Naive thymus-derived CD4-positive, alpha-beta T cell (primary cell): ENCODE data around the gene ABCC8. TPM values are rescaled to one million over a fixed set of nuclear protein-coding genes. Genes with fewer than 3 reads are reported as not detected.
"Not testable (repeated sequence)": the region's sequence is repeated elsewhere in the genome, so short reads cannot be mapped to it uniquely, and the experiment has no call there.

ENCODE experiments used
- ATAC-seq: fragments of 150-1000 bp; cut with Tn5 transposase; 2 replicates; pipeline ENCODE4 v1.10.0; 2021; ENCODE audit warnings: mild to moderate bottlenecking, moderate library complexity
- CTCF ChIA-PET: fragments of 350-600 bp; sonication (Branson Sonifier 250); formaldehyde crosslinking; loops from one replicate; lab custom pipeline; 2021; ENCODE audit warnings: antibody characterized with exemption; lab: Charles Lee
- POLR2A ChIA-PET: fragments of 350-600 bp; sonication (Branson Sonifier 250); formaldehyde crosslinking; loops from one replicate; lab custom pipeline; 2021; ENCODE audit warnings: antibody characterized with exemption, inconsistent platforms; lab: Charles Lee
- DNase-seq, 9 donors: peaks; one replicate each; pipeline versions ENCODE4 v3.0.0 to v3.0.0-alpha.2; 2020 to 2022; ENCODE audit warnings: mixed read lengths in 1 of 9
- H3K27ac ChIP-seq: one replicate; pipeline ENCODE4 v1.7.0; 2013; ENCODE audit warnings: mild to moderate bottlenecking, low read depth, low read length, moderate library complexity
- H3K27me3 ChIP-seq, 2 donors: one replicate each; pipeline ENCODE4 v1.7.0; 2013; ENCODE audit warnings: low read length in 2 of 2, mild to moderate bottlenecking in 2 of 2, moderate library complexity in 2 of 2; ENCODE audit not compliant: control insufficient read depth in 2 of 2, insufficient read depth in 2 of 2
- H3K36me3 ChIP-seq, 3 experiments: 1 replicate in 2 of 3; 2 replicates in 1 of 3; pipeline ENCODE4 v1.7.0; 2013; ENCODE audit warnings: low read length in 3 of 3, mild to moderate bottlenecking in 3 of 3, moderate library complexity in 1 of 3; ENCODE audit not compliant: insufficient read depth in 3 of 3, control insufficient read depth in 2 of 3
- H3K4me1 ChIP-seq, 2 donors: one replicate each; pipeline ENCODE4 v1.7.0; 2013; ENCODE audit warnings: low read length in 2 of 2, mild to moderate bottlenecking in 2 of 2, moderate library complexity in 1 of 2; ENCODE audit not compliant: control insufficient read depth in 2 of 2, insufficient read depth in 2 of 2
- H3K4me3 ChIP-seq: 2 replicates; pipeline ENCODE4 v1.7.0; 2013; ENCODE audit warnings: mild to moderate bottlenecking, low read length
- H3K9me3 ChIP-seq, 3 experiments: 1 replicate in 2 of 3; 2 replicates in 1 of 3; pipeline ENCODE4 v1.7.0; 2013; ENCODE audit warnings: low read length in 3 of 3; ENCODE audit not compliant: control insufficient read depth in 2 of 3
- H3K27ac Mint-ChIP-seq, 9 donors: one replicate each; pipeline ENCODE4 v1.8.0; 2020 to 2022; ENCODE audit warnings: mixed read lengths in 9 of 9, mild to moderate bottlenecking in 8 of 9, moderate library complexity in 5 of 9, inconsistent platforms in 2 of 9
- H3K27me3 Mint-ChIP-seq, 5 donors: one replicate each; pipeline ENCODE4 v1.8.0; 2021 to 2022; ENCODE audit warnings: mixed read lengths in 5 of 5, mild to moderate bottlenecking in 1 of 5
- H3K36me3 Mint-ChIP-seq, 5 donors: one replicate each; pipeline ENCODE4 v1.8.0; 2020 to 2022; ENCODE audit warnings: mixed read lengths in 5 of 5, mild to moderate bottlenecking in 3 of 5, inconsistent platforms in 1 of 5
- H3K4me1 Mint-ChIP-seq, 7 donors: one replicate each; pipeline ENCODE4 v1.8.0; 2020 to 2022; ENCODE audit warnings: mixed read lengths in 7 of 7, mild to moderate bottlenecking in 3 of 7, inconsistent platforms in 1 of 7
- H3K4me3 Mint-ChIP-seq, 10 donors: one replicate each; pipeline ENCODE4 v1.8.0; 2020 to 2022; ENCODE audit warnings: mild to moderate bottlenecking in 10 of 10, mixed read lengths in 10 of 10, moderate library complexity in 6 of 10, inconsistent platforms in 2 of 10
- H3K9me3 Mint-ChIP-seq, 11 donors: one replicate each; pipeline ENCODE4 v1.8.0; 2020 to 2022; ENCODE audit warnings: mixed read lengths in 11 of 11, mild to moderate bottlenecking in 4 of 11, inconsistent platforms in 1 of 11, moderate library complexity in 1 of 11
- intact Hi-C, 2 donors: fragments of 100-400 bp; cut with micrococcal nuclease; formaldehyde crosslinking; loops; one replicate each; pipeline ENCODE4 v1.15.1; 2023
- polyA plus RNA-seq, 2 donors: library from polyadenylated mRNA; unstranded; fragments of 300-500 nt; fragmentation: Illumina TruSeq; gene quantifications; one replicate each; pipeline ENCODE4 v1.2.3, GENCODE V29; 2021
- total RNA-seq, 6 experiments: library from RNA in 5 of 6; stranded (reverse) in 5 of 6; gene quantifications; 1 replicate in 5 of 6; 2 replicates in 1 of 6; pipeline ENCODE4 v1.2.3 and lab custom pipeline; 2021 to 2026

The ABCC8 gene
- total and polyA plus RNA-seq, 7 experiments from 2014 or later, result 0.36 TPM; not detected in 6

- no peak for DNase-seq
- Mint-ChIP-seq H3K36me3 (peaks cover 0 to 4% (median 0%) of the 10 kb centered on the region in 5 donors), H3K4me3 (no peak overlapping the region), H3K27ac (no peak overlapping the region), H3K4me1 (peaks cover 0 to 21% (median 0%) of the 10 kb centered on the region in 7 donors), H3K27me3 (peaks cover 0 to 15% (median 8%) of the 10 kb centered on the region in 5 donors), H3K9me3 (no peaks in the 10 kb centered on the region)
- no peak for ATAC-seq
- Histone ChIP-seq H3K27me3 (no peaks in the 10 kb centered on the region), H3K27ac (no peak overlapping the region), H3K36me3 (no peaks in the 10 kb centered on the region), H3K4me3 (no peak overlapping the region), H3K9me3 (no peaks in the 10 kb centered on the region), H3K4me1 (no peaks in the 10 kb centered on the region)
- intact Hi-C loops, result no loop called here
- ChIA-PET POLR2A (no interaction called here), CTCF (no interaction called here)
Observed at GRCh38 chr11:17430616-17431015, 46.0 kb downstream of the ABCC8 start.

GRCh38 chr11:17428925-17429324, 47.7 kb downstream of the ABCC8 start:
- H3K4me1 Mint-ChIP-seq, result peaks cover 0 to 22% (median 0%) of the 10 kb centered on the region in 7 donors
- H3K27me3 ChIP-seq, result no peaks in the 10 kb centered on the region
- ChIA-PET POLR2A (no interaction called here), CTCF (no interaction called here)
- no peak overlapping the region for H3K4me3 Mint-ChIP-seq
- peaks cover 0 to 6% (median 0%) of the 10 kb centered on the region in 5 donors for H3K36me3 Mint-ChIP-seq
- no peaks in the 10 kb centered on the region for H3K9me3 Mint-ChIP-seq
- peaks cover 0 to 12% (median 8%) of the 10 kb centered on the region in 5 donors for H3K27me3 Mint-ChIP-seq
- ATAC-seq, result no peak
- H3K9me3 ChIP-seq, result no peaks in the 10 kb centered on the region
- no peak overlapping the region for H3K27ac Mint-ChIP-seq
- no peak for DNase-seq
- no peaks in the 10 kb centered on the region for H3K4me1 ChIP-seq
- intact Hi-C loops, result no loop called here
- H3K27ac ChIP-seq, result no peak overlapping the region
- H3K36me3 ChIP-seq, result no peaks in the 10 kb centered on the region
- H3K4me3 ChIP-seq, result no peak overlapping the region

GRCh38 chr11:17428261-17428660, 48.4 kb downstream of the ABCC8 start:
- H3K9me3 Mint-ChIP-seq, result no peaks in the 10 kb centered on the region
- no peak overlapping the region for H3K27ac ChIP-seq
- no peaks in the 10 kb centered on the region for H3K36me3 ChIP-seq
- no peak for DNase-seq
- H3K9me3 ChIP-seq, result no peaks in the 10 kb centered on the region
- peaks cover 0 to 12% (median 8%) of the 10 kb centered on the region in 5 donors for H3K27me3 Mint-ChIP-seq
- H3K27me3 ChIP-seq, result no peaks in the 10 kb centered on the region
- peaks cover 0 to 6% (median 0%) of the 10 kb centered on the region in 5 donors for H3K36me3 Mint-ChIP-seq
- peaks cover 0 to 23% (median 0%) of the 10 kb centered on the region in 7 donors for H3K4me1 Mint-ChIP-seq
- no peak overlapping the region for H3K4me3 Mint-ChIP-seq
- intact Hi-C loops, result no loop called here
- CTCF ChIA-PET, result no interaction called here
- POLR2A ChIA-PET, result no interaction called here
- H3K4me1 ChIP-seq, result no peaks in the 10 kb centered on the region
- H3K4me3 ChIP-seq, result no peak overlapping the region
- no peak for ATAC-seq
- H3K27ac Mint-ChIP-seq, result no peak overlapping the region

GRCh38 chr11:17426233-17426632, 50.4 kb downstream of the ABCC8 start:
- POLR2A ChIA-PET, H3K9me3 ChIP-seq, ATAC-seq, H3K4me1 ChIP-seq, H3K4me3 Mint-ChIP-seq, H3K9me3 Mint-ChIP-seq, intact Hi-C loops, H3K36me3 ChIP-seq, H3K4me3 ChIP-seq, H3K36me3 Mint-ChIP-seq, DNase-seq, H3K27ac ChIP-seq, H3K27ac Mint-ChIP-seq, H3K27me3 ChIP-seq: not testable (repeated sequence)
- peaks cover 0 to 29% (median 0%) of the 10 kb centered on the region in 7 donors for H3K4me1 Mint-ChIP-seq
- H3K27me3 Mint-ChIP-seq, result peaks cover 11 to 26% (median 17%) of the 10 kb centered on the region in 5 donors
- CTCF ChIA-PET, result interaction anchor here (0.6 kb wide), 1 partner anchor 44 kb away, joined by 3 read pairs; no protein-coding TSS in a partner anchor

- ChIA-PET POLR2A (no interaction called here), CTCF (no interaction called here)
- H3K4me3 ChIP-seq, result no peak overlapping the region
- Mint-ChIP-seq H3K27ac (no peak overlapping the region), H3K4me3 (no peak overlapping the region), H3K27me3 (peaks cover 22 to 48% (median 27%) of the 10 kb centered on the region in 5 donors), H3K36me3 (peaks cover 0 to 6% (median 0%) of the 10 kb centered on the region in 5 donors), H3K9me3 (no peaks in the 10 kb centered on the region), H3K4me1 (peaks cover 0 to 29% (median 0%) of the 10 kb centered on the region in 7 donors)
- peaks cover 0 to 2% of the 10 kb centered on the region in 2 donors for H3K27me3 ChIP-seq
- H3K9me3 ChIP-seq, result no peaks in the 10 kb centered on the region
- H3K36me3 ChIP-seq, result no peaks in the 10 kb centered on the region
- H3K27ac ChIP-seq, result no peak overlapping the region
- intact Hi-C loops, result no loop called here
- DNase-seq (no peak), ATAC-seq (no peak)
- H3K4me1 ChIP-seq, result no peaks in the 10 kb centered on the region
Observed at GRCh38 chr11:17423533-17424310, 52.9 kb downstream of the ABCC8 start.

GRCh38 chr11:17421781-17422180, 54.9 kb downstream of the ABCC8 start:
- Mint-ChIP-seq H3K9me3 (no peaks in the 10 kb centered on the region), H3K27ac (no peak overlapping the region), H3K4me3 (no peak overlapping the region), H3K27me3 (peaks cover 26 to 56% (median 34%) of the 10 kb centered on the region in 5 donors), H3K36me3 (peaks cover 0 to 6% (median 0%) of the 10 kb centered on the region in 5 donors), H3K4me1 (peaks cover 0 to 21% (median 0%) of the 10 kb centered on the region in 7 donors)
- Histone ChIP-seq H3K36me3 (no peaks in the 10 kb centered on the region), H3K9me3 (no peaks in the 10 kb centered on the region), H3K27me3 (peaks cover 0 to 2% of the 10 kb centered on the region in 2 donors), H3K27ac (no peak overlapping the region), H3K4me1 (no peaks in the 10 kb centered on the region), H3K4me3 (no peak overlapping the region)
- intact Hi-C loops, result no loop called here
- POLR2A ChIA-PET, result no interaction called here
- ATAC-seq, result no peak
- no peak for DNase-seq
- CTCF ChIA-PET, result no interaction called here
